HTERT RPE-1 (cell line): ENCODE data around the gene HTR3A.
"Not testable (repeated sequence)": the region's sequence is repeated elsewhere in the genome, so short reads cannot be mapped to it uniquely, and the experiment has no call there.

Experiments used
- in situ Hi-C: fragments of 300-500 bp; cut with MboI; formaldehyde crosslinking; loops from 4 replicates; pipeline ENCODE4 v1.14.3; 2020; ENCODE audit warnings: low sequenced_read_pairs

Gene HTR3A

GRCh38 chr11:113974741-113975470 lies at the start of gene HTR3A:
TSS of gene HTR3A (plus strand) at chr11:113975108. CDS start at chr11:113975326, 218 bp downstream.
- in situ Hi-C loops = no loop called here

- in situ Hi-C loops = no loop called here
Observed at GRCh38 chr11:113926273-113927197, 48.4 kb upstream of the HTR3A start.

- in situ Hi-C loops = no loop called here
Observed at GRCh38 chr11:113928311-113928710, 46.6 kb upstream of the HTR3A start.

- in situ Hi-C loops = no loop called here
Observed at GRCh38 chr11:113932788-113933187, 42.1 kb upstream of the HTR3A start.

- in situ Hi-C loops = not testable (repeated sequence)
Observed at GRCh38 chr11:113934193-113934592, 40.7 kb upstream of the HTR3A start.

GRCh38 chr11:113934761-113935160 lies 40.1 kb upstream of the HTR3A start:
- in situ Hi-C loops = no loop called here

- in situ Hi-C loops = no loop called here
Observed at GRCh38 chr11:113935858-113936257, 39.0 kb upstream of the HTR3A start.

- in situ Hi-C loops = no loop called here
Observed at GRCh38 chr11:113937918-113938317, 37.0 kb upstream of the HTR3A start.

- in situ Hi-C loops = no loop called here
Observed at GRCh38 chr11:113942256-113942655, 32.7 kb upstream of the HTR3A start.

GRCh38 chr11:113946162-113946561 lies 28.7 kb upstream of the HTR3A start:
- in situ Hi-C loops = not testable (repeated sequence)

GRCh38 chr11:113947994-113948393 lies 26.9 kb upstream of the HTR3A start:
- in situ Hi-C loops = no loop called here

GRCh38 chr11:113949891-113950290 lies 25.0 kb upstream of the HTR3A start:
- in situ Hi-C loops = no loop called here

- in situ Hi-C loops = no loop called here
Observed at GRCh38 chr11:113951537-113951936, 23.4 kb upstream of the HTR3A start.

GRCh38 chr11:113952070-113952469 lies 22.8 kb upstream of the HTR3A start:
- in situ Hi-C loops = no loop called here

GRCh38 chr11:113952588-113952987 lies 22.3 kb upstream of the HTR3A start:
- in situ Hi-C loops = no loop called here

- in situ Hi-C loops = no loop called here
Observed at GRCh38 chr11:113954235-113954634, 20.7 kb upstream of the HTR3A start.

GRCh38 chr11:113956986-113957385 lies 17.9 kb upstream of the HTR3A start:
- in situ Hi-C loops = no loop called here

- in situ Hi-C loops = no loop called here
Observed at GRCh38 chr11:113960702-113961330, 14.1 kb upstream of the HTR3A start.

GRCh38 chr11:113967361-113967760 lies 7.5 kb upstream of the HTR3A start:
- in situ Hi-C loops = no loop called here

- in situ Hi-C loops = no loop called here
Observed at GRCh38 chr11:113971506-113972195, 3.3 kb upstream of the HTR3A start.

GRCh38 chr11:113977071-113977490 lies 2.2 kb downstream of the HTR3A start:
- in situ Hi-C loops = no loop called here
